ENCODE results near the gene CEP170B. TPM values are rescaled to one million over a fixed set of nuclear protein-coding genes. Genes with fewer than 3 reads are reported as not detected.

Gene CEP170B
- 1 to 10 TPM; 3.4 to 3.8 TPM for total RNA-seq

DNA sequence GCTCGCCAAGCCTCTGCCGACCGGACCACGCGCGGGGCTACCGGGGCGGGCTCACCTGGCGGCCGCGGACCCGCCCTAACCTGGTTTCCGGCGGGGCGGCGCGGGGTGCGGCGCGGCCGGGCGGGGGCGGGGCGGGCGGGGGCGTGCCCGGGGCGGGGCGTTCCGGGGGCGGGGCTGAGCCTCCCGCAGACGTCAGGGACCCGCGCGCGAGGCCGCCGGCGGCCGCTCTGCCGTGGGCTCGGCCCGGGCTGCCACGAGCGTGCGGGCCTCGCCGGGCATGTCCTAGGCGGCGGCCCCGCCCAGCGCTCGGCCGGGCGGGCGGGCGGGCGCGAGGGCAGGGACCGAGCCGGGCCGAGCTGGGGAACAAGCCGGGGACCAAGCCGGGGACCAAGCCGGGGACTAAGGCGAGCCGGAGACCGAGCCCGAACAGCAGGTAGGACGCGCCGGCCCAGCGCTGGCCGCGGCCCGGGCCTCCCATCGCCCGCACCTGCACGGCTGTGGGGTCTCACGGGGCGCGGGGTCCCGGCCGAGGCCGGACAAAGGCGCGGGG lies at the start of gene CEP170B:
TSS of gene CEP170B (plus strand) at position 188 of the 550 bp plus-strand sequence. CDS start 3,183 bp downstream, outside the sequence.
- Mint-ChIP-seq H3K4me3 (peak within 1 kb of the TSS; percentile 58), H3K36me3 (no peaks in the 10 kb centered on the region), H3K27me3 (peaks cover 16 to 23% of the 10 kb centered on the region in 2 donors), H3K27ac (no peak within 1 kb of the TSS), H3K4me1 (ENCODE audit: low read depth in 2 of 2) (peaks cover 0 to 3% of the 10 kb centered on the region in 2 donors), H3K9me3 (no peaks in the 10 kb centered on the region)
- ATAC-seq (peak; percentile 75 to 88), DNase-seq (ENCODE audit: low spot score) (no peak)

DNA sequence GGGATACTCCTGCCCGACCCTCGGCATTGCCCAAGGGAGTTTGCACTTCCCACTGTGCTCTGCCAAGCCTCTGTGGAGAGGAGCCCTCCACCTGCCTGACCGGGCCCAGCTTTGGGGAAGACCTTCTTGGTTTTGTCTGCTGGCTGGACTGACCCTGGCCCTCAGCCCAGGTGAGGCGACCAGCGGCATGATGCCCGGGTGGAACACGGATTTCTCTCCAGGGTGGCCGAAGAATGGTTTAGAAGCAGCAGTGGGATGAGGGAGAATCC lies 48.5 kb upstream of the CEP170B start:
- H3K27me3 Mint-ChIP-seq, result no peaks in the 10 kb centered on the region
- H3K27ac Mint-ChIP-seq, result peak overlapping the region; percentile 81 to 84
- ATAC-seq (no peak), DNase-seq (ENCODE audit: low spot score) (no peak)
- no peaks in the 10 kb centered on the region for H3K9me3 Mint-ChIP-seq
- H3K36me3 Mint-ChIP-seq, result no peaks in the 10 kb centered on the region
- H3K4me3 Mint-ChIP-seq, result peak overlapping the region; percentile 91
- H3K4me1 Mint-ChIP-seq (ENCODE audit: low read depth in 2 of 2), result peaks cover 4 to 14% of the 10 kb centered on the region in 2 donors

DNA sequence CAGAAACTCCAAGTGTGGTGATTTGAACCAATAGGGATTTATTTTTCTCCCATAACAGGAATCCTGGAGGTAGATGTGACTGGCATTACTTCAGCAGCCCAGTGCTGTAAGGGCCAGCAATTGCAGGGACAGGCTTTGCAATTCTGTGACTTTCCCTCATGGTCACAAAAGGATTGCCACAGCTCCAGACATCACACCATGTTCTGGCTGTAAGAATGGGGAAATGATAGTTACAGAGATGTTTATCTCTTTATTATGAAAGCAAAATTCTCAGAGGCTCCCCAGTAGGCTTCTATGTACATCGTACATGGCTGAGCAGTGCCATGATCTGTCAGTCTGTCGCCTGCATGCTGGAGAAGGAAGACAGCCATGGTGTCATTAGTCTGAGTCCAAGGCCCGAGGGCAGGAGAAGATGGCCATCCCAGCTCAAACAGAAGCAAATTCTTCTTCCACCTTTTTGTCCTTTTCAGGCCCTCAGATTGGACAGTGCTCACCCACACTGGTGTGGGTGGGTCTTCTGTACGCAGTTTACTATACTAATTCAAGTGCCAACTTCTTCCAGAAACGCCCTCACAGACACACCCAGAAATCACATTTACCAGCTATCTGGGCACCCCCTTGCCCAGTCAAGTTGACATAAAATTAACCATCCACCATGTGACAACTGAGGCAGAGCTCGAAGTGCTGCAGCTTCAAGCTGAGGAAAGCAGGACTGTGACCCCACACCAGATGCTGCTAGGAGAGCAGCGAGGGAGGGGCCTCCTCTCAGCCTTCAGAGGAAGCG lies 46.9 kb upstream of the CEP170B start:
- Mint-ChIP-seq H3K4me3 (peak overlapping the region; percentile 17), H3K27me3 (no peaks in the 10 kb centered on the region), H3K9me3 (no peaks in the 10 kb centered on the region), H3K27ac (no peak overlapping the region), H3K36me3 (no peaks in the 10 kb centered on the region), H3K4me1 (ENCODE audit: low read depth in 2 of 2) (peaks cover 4 to 14% of the 10 kb centered on the region in 2 donors)
- ATAC-seq, result no peak
- no peak for DNase-seq (ENCODE audit: low spot score)

DNA sequence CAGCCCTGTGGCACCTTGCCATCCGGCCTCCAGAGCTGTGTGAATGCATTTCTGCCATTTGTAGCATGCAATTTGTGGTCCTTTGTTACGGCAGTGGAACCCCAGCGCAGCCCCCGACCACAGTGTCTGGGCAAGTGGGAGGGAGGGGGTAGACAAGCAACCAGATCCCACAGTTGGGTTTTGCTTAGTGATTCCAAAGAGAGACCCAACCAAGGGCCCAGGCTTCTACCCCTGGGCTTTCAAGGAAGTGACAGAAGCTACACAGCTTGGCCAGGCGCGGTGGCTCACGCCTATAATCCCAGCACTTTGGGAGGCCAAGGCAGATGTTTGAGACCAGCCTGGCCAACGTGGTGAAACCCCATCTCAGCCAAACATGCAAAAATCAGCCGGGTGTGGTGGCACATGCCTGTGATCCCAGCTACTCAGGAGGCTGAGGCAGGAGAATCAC lies 46.3 kb upstream of the CEP170B start:
- no peaks in the 10 kb centered on the region for H3K27me3 Mint-ChIP-seq
- DNase-seq (ENCODE audit: low spot score) (no peak), ATAC-seq (no peak)
- no peaks in the 10 kb centered on the region for H3K9me3 Mint-ChIP-seq
- H3K4me1 Mint-ChIP-seq (ENCODE audit: low read depth in 2 of 2), result peaks cover 4 to 9% of the 10 kb centered on the region in 2 donors
- H3K36me3 Mint-ChIP-seq, result no peaks in the 10 kb centered on the region
- H3K27ac Mint-ChIP-seq, result no peak overlapping the region
- H3K4me3 Mint-ChIP-seq, result peak overlapping the region; percentile 17

DNA sequence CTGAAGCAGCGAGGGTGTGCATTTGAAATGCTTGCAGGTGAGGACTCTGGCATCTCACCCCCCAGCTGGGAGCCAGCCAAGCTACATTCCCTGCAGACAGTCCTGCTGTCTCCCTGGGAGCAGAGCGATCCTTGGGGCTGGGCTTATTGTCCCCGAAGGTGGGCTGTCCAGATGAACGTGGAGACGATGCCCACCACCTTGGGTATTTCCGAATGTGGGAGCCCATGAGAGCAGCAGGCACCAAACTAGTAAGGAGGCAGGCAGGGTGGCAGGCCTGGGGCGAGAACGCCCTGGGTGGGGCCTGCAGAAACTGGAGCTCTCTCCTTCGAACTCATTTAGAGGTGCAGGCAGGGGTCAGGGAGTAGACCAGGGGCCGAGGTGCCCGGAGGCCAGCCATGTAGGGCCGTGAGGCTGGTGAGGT lies 45.7 kb upstream of the CEP170B start:
- ATAC-seq, result no peak
- peaks cover 3 to 5% of the 10 kb centered on the region in 2 donors for H3K4me1 Mint-ChIP-seq (ENCODE audit: low read depth in 2 of 2)
- H3K27ac Mint-ChIP-seq, result no peak overlapping the region
- DNase-seq (ENCODE audit: low spot score), result no peak
- H3K27me3 Mint-ChIP-seq, result peaks cover 2 to 3% of the 10 kb centered on the region in 2 donors
- H3K4me3 Mint-ChIP-seq, result no peak overlapping the region
- H3K36me3 Mint-ChIP-seq, result peaks cover 2% of the 10 kb centered on the region
- peaks cover 2% of the 10 kb centered on the region for H3K9me3 Mint-ChIP-seq

DNA sequence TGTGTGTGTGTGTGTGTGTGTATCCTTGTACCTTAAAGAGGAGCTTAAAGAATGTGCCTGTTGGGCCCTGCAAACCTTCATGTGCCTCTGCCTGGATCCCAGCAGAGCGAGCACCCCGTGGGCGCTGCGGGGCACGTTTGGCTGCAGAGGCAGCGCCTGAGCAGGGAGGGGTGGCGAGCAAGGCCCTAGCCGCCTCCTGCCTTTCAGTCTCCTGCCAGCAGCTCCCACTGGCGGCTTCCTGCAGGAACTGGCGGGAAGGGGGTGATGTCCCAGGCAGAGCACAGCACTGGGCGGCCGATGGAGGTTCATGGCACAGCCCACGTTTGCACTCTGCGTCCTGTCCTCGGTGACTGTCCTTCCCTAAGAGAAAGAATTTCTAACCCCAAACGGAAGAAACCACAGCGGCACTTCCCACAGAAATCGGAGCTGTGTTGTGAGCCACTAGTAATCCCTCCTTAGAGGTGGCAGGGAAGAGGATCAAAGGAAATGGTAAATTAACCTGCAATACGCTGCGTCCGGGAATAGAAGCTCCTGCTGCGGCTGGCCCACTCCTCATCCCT lies 44.3 kb upstream of the CEP170B start:
- Mint-ChIP-seq H3K27ac (no peak overlapping the region), H3K9me3 (peaks cover 7% of the 10 kb centered on the region), H3K4me1 (ENCODE audit: low read depth in 2 of 2) (peaks cover 12 to 13% of the 10 kb centered on the region in 2 donors), H3K4me3 (no peak overlapping the region), H3K36me3 (peaks cover 6% of the 10 kb centered on the region), H3K27me3 (peaks cover 12 to 17% of the 10 kb centered on the region in 2 donors)
- DNase-seq (ENCODE audit: low spot score) (no peak), ATAC-seq (no peak)

DNA sequence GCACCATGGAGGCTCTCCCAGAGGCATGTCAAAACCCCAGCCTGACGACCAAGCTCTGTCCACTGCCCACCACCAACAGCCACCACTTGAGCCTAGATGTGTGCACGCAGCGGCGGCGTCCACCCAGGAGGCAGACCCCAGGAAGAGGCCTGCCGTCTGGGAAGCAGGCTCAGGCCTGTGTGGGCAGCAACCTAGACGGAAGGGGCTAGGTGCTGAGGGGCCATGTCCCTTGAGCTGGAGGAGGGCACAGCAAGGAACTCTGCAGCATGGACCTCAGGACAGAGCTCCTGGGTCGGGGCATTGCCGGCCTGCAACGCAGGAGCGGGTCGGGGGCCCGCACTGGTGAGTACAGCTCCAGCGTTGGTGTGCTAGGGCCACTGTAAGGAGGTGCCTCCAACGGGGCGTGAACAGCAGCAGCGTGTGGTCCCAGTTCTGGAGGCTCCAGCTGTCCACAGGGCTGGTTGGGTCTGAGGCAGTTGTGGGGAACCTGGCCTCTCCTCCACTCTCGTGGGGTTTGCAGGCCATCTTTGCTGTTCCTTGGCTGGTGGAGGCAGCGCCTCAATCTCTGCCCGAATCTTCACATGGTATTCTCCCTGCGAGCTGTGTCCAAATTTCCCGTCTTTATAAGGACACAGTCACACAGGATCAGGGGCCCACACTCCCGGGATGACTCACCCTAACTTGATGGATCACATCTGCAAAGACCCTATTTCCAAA lies 43.7 kb upstream of the CEP170B start:
- no peak for DNase-seq (ENCODE audit: low spot score)
- ATAC-seq, result no peak
- H3K27me3 Mint-ChIP-seq, result peaks cover 12 to 19% of the 10 kb centered on the region in 2 donors
- H3K36me3 Mint-ChIP-seq, result peaks cover 6% of the 10 kb centered on the region
- H3K4me3 Mint-ChIP-seq, result no peak overlapping the region
- peaks cover 7% of the 10 kb centered on the region for H3K9me3 Mint-ChIP-seq
- H3K4me1 Mint-ChIP-seq (ENCODE audit: low read depth in 2 of 2), result peaks cover 14 to 16% of the 10 kb centered on the region in 2 donors
- no peak overlapping the region for H3K27ac Mint-ChIP-seq

DNA sequence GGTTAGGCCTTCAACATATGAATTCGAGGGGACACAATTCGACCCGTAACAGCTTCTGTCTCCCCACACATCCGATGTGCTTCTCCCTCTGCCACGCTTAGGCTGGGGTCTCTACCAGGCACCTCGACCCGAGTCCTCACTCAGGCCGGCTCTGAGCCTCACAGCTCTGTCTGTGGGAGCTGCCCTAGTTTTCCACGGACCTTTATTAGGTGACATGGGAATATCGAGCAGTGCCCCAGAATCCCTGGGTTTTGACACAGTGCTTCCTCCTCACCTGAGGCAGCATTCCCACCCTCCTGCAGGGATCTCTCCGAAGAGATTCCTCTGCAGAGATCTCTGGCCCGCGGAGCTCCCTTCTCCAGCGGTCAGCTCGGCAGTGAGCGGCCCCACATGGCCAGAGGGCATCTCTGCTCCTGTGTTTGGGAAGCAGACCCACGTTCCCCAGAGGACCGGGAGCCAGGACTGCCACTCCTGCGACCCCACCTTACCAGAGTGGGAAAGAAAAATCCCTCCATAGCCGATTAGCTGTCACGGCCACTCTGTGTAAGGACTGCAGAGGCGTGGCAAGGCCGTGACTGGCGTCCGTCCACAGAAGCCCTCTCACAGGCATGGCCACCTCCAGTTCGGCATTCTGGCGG lies 43.0 kb upstream of the CEP170B start:
- Mint-ChIP-seq H3K4me1 (ENCODE audit: low read depth in 2 of 2) (peaks cover 16 to 19% of the 10 kb centered on the region in 2 donors), H3K4me3 (no peak overlapping the region), H3K27me3 (peaks cover 12 to 19% of the 10 kb centered on the region in 2 donors), H3K27ac (no peak overlapping the region), H3K36me3 (peaks cover 6% of the 10 kb centered on the region), H3K9me3 (peaks cover 7% of the 10 kb centered on the region)
- DNase-seq (ENCODE audit: low spot score), result no peak
- no peak for ATAC-seq

DNA sequence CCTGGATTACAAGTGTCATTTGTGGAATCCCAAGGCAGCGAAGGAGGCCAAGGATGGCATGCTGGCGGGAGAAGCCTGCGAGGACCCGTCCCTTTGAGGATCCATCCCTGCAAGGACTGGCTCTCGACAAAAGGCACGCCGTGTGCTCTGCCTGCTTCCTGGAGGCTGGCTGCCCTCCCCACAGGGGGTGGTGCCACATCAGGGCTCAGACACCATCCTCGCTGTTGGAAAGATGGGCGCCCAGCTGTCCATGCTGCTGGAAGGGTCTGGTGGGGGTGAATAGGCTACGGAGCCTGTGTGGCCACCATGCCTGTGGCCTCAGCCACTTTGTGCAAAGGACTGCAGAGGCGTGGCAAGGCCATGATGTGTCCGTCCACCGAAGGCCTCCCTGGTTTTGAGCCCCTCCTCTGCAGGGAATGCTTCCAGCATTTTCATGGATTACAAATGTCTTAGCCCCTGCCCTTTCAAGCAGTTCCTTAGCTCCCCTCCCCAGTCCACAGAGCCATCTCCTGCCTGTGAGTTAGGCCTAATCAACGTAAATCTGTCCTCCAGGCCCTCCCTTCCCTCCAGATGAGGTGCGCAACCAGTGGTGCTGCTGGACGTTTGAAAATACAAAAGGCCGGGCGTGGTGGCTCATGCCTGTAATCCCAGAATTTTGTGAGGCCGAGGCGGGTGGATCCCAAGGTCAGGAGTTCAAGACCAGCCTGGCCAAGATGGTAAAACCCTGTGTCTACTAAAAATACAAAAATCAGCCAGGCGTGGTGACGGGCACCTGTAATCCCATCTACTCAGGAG lies 42.0 kb upstream of the CEP170B start:
- Mint-ChIP-seq H3K4me3 (no peak overlapping the region), H3K27me3 (peaks cover 12 to 19% of the 10 kb centered on the region in 2 donors), H3K36me3 (peaks cover 6% of the 10 kb centered on the region), H3K27ac (no peak overlapping the region), H3K4me1 (ENCODE audit: low read depth in 2 of 2) (peaks cover 19 to 23% of the 10 kb centered on the region in 2 donors), H3K9me3 (peaks cover 7% of the 10 kb centered on the region)
- no peak for DNase-seq (ENCODE audit: low spot score)
- ATAC-seq, result no peak

DNA sequence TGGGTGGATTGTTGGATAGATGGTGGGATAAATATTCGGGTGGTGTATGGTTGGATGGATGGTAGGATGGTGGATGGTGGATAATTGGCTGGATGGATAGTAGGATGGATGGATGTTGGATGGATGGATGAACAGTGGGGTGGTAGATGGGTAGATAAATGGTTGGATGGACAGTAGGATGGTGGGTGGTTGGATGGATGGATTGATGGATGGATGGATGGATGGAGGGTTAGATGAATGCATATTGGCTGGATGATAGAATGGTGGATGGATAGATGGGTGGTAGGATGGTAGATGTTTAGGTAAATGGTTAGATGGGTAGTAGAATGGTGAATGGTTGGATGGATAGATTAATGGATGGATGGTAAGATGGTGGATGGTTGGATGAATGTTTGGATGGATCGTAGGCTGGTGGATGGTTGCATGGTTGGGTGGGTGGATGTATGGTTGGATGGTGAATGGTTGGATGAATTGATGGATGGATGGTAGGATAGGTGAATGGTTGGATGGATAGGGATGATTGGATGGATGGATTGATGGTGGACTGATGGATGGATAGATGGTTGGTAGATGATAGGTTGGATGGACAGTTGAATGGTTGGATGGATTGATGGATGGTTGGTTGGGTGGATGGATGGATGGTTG lies 40.6 kb upstream of the CEP170B start:
- peaks cover 6% of the 10 kb centered on the region for H3K36me3 Mint-ChIP-seq
- no peak overlapping the region for H3K27ac Mint-ChIP-seq
- no peak for DNase-seq (ENCODE audit: low spot score)
- peaks cover 7% of the 10 kb centered on the region for H3K9me3 Mint-ChIP-seq
- H3K4me3 Mint-ChIP-seq, result peak overlapping the region; percentile 77
- ATAC-seq, result no peak
- peaks cover 12 to 19% of the 10 kb centered on the region in 2 donors for H3K27me3 Mint-ChIP-seq
- peaks cover 19 to 23% of the 10 kb centered on the region in 2 donors for H3K4me1 Mint-ChIP-seq (ENCODE audit: low read depth in 2 of 2)

DNA sequence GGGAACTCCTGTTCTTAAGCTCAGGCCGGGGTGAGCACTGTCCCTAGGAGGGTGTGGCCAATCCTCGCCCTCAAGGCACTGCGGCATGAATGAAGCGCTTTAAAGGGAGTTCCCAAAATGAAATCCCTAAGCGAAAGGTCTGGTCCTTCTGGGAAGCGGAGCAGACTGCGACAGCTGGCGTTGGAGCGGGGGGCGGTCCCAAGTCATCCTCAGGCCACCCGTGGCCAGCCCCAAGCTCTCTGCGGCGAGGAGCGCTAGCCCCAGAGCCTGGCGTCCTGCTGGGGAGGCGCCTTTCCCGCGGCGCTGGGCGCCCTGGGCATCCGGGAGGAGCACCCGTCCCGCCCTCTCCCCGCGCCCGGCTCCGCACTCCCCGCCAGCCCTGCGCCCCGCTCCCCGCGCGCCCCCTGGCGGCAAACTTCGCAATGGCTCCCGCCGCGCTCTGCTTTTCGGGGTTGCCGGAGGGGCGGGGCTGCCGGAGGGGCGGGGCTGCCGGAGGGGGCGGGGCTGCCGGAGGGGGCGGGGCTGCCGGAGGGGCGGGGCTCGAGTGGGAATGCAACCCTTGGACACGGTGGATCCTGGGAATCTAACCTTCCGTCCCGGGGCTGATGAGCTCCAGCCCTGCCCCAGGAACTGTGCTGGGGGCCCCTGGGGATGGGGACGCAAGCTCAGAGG lies 38.7 kb upstream of the CEP170B start:
- Mint-ChIP-seq H3K9me3 (peaks cover 7% of the 10 kb centered on the region), H3K4me3 (peak overlapping the region; percentile 79), H3K27ac (no peak overlapping the region), H3K4me1 (ENCODE audit: low read depth in 2 of 2) (peaks cover 19 to 23% of the 10 kb centered on the region in 2 donors), H3K36me3 (peaks cover 6% of the 10 kb centered on the region), H3K27me3 (peaks cover 12 to 19% of the 10 kb centered on the region in 2 donors)
- DNase-seq (ENCODE audit: low spot score) (peak; percentile 93), ATAC-seq (peak; percentile 96 to 97)

DNA sequence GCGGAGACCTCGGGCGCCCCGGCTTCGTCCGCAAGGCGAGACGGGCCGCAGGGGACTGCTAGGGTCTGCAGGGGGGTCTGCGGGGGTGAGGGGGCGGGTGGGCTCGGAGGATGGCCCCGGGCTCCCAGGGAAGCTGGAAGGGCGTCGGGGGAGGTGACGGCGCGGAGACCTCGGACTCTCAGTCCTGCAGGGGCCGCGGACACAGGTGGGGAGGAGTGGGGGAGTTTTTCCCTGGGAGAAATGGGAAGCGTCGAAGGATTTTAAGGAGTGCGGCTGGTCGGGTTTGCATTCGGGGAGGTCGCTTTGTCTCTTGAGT lies 38.2 kb upstream of the CEP170B start:
- DNase-seq (ENCODE audit: low spot score) (no peak), ATAC-seq (no peak)
- H3K36me3 Mint-ChIP-seq, result peaks cover 6% of the 10 kb centered on the region
- peaks cover 19 to 23% of the 10 kb centered on the region in 2 donors for H3K4me1 Mint-ChIP-seq (ENCODE audit: low read depth in 2 of 2)
- peaks cover 7% of the 10 kb centered on the region for H3K9me3 Mint-ChIP-seq
- no peak overlapping the region for H3K27ac Mint-ChIP-seq
- peak overlapping the region; percentile 79 for H3K4me3 Mint-ChIP-seq
- H3K27me3 Mint-ChIP-seq, result peaks cover 12 to 19% of the 10 kb centered on the region in 2 donors
